Ramos (cell line): ENCODE results near the gene HNRNPR.
"Not testable (repeated sequence)": the region's sequence is repeated elsewhere in the genome, so short reads cannot be mapped to it uniquely, and the experiment has no call there.

ENCODE experiments used
- in situ Hi-C: fragments of 300-500 bp; cut with MboI; formaldehyde crosslinking; loops from one replicate; pipeline ENCODE4 v1.14.3; 2022; ENCODE audit warnings: low sequenced_read_pairs; ENCODE audit not compliant: unreplicated experiment

HNRNPR gene

DNA sequence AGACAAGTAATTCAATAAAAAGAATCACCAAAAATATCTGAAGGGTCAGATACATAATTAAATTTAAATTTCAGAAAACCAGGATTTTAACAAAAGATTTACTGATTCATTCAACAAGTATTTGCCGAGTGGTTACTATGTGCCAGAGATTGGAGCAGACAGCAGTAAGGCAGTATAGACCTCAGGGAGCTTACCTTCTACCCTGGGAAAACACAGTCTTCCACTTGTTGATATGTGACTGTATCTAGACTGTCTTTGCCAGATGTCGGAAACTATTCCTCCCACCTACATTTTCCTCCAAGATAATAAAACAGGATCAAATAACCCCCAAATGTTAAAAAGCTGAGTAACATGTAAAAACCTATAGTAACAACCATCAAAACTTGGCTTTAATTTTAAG is 6.2 kb downstream of the HNRNPR start:
- in situ Hi-C loops: no loop called here

DNA sequence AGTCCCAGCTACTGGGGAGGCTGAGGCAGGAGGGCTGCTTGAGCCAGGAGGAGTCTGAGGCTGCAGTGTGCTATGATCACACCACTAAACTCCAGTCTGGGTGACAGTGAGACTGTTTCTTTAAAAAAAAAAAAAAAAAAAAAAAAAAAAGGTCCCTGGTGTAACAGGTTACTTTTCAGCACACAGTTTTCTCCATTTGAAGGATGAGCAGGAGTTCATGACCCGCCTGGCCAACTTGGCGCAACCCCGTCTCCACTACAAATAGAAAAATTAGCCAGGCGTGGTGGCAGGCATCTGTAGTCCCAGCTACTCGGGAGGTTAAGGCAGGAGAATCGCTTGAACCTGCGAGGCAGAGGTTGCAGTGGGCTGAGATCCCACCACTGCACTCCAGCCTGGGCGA is 12.4 kb downstream of the HNRNPR start:
- in situ Hi-C loops: loop anchor here (5.0 kb wide), 1 partner anchor 34 kb away; no protein-coding TSS in a partner anchor

- in situ Hi-C loops: loop anchor here (5.0 kb wide), 1 partner anchor 34 kb away; no protein-coding TSS in a partner anchor
Observed at GRCh38 chr1:23330846-23331245, 13.2 kb downstream of the HNRNPR start.

DNA sequence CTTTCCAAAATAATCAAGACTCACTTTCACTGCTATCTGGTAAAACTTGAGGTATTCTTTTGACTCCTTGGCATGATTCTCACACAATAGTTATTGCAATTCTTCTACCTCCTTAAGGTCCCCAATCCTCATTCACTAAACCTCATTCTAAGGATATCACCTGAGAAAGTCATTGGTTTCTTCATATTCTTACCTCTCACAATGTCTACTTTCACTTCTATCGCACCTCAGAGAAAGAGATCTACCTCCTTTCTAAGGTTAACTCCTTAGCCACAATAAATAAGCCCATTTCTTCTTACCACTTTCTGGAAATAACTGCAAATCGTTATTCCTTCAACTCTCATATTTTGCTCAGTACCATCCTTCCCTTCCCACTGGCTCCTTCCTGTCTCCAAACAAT is 18.7 kb downstream of the HNRNPR start:
- in situ Hi-C loops: no loop called here

DNA sequence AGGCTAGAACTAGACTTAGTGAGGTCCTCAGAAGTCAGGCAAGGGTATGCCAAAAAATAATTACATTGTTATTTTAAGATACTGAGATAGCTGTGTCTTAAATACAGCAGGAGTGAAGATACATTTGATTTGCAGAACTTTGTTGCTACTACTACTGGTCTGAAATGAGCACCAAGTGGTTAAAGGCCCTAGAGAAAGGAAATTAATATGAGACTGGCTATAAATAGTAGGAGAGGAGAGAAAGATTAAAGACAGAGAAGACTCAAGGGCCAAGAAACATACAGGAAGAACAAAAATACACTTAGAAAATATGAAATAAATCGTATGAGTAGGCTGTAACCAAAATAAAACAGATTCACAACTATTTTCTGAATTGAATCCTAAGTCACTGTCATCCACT is 21.3 kb downstream of the HNRNPR start:
- in situ Hi-C loops: no loop called here

DNA sequence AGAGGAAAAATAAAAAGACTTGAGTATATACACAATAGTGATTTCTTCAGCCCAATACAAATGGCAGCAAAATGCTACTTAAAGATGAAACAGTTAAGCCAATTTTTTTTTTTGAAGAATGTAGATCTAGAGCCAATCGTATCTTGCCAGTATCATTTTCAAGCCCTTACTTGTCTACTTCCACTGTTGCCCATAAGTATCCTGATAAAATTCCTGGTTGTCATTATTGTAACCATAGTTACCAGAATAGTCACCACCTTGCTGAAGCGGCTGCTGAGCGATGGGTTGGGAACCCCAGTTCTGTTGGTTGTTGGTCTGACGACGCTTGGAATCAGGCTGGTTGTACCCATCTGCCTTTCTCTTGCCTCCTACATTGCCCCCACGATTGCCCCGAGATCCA is 33.8 kb downstream of the HNRNPR start:
- in situ Hi-C loops: not testable (repeated sequence)

DNA sequence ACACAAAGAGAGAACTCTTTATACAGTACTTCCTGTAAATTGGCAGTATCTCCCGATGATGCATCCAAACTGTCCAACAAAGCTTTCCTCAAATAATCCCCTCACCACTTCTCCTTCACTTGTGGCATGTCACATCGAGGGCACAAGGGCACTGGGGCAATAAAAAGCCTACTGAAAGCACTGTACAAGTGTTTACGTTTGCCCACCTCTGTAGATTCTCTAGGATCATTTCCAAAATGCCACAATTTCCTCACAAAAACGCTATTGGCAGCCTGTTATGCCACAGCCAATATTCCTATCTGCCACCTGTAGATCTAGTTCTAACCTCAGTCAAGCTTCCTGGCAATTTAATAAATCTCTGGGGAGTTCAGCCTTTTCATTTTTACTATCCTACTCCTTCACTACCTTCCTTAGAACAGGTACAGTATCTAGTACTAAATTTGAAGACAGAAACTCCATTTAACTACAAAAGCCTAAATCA is 39.9 kb downstream of the HNRNPR start:
- in situ Hi-C loops: no loop called here

- in situ Hi-C loops: no loop called here
Observed at GRCh38 chr1:23303524-23303923, 40.6 kb downstream of the HNRNPR start.

DNA sequence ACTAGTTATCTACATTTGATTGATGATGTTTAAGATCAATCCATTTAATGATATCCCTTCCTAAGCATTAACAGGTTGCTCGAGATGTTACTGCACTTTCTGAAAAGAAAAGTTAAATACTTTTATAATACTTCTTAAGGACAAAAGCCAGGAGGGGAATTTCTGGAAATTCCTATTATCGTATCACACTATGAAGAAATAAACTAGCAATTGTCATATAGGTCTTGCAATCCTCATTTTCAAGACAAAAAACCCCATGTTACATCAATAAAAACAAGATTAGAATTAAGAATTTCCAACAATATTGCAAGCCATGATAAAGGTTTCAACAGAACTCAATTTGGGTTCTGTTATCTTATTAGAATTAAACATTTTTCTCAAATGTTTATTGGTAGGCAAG is 47.2 kb downstream of the HNRNPR start:
- in situ Hi-C loops: loop anchor here (5.0 kb wide), 1 partner anchor 35 kb away; no protein-coding TSS in a partner anchor

DNA sequence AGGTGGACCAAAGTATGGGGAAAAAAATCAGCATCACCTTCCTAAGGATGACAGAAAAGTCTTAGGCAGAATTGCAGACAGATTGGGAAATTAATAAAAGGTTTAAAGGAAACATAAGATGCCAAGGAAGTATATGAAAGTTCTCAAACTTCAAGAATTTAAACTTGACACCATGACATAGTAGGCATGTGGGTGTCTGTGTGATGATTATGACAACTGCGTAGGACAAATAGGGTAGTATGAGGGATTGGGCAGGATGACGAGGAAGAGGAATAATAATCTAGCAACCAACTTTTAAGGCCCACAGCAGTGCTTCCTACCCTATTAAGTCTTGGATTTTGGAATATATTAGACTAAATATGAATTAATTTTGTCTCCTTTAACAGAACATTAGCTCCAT is 52.4 kb downstream of the HNRNPR start:
- in situ Hi-C loops: no loop called here

- in situ Hi-C loops: no loop called here
Observed at GRCh38 chr1:23290836-23291565, 53.1 kb downstream of the HNRNPR start.

GRCh38 chr1:23288671-23289070 is 55.4 kb downstream of the HNRNPR start:
- in situ Hi-C loops: no loop called here

- in situ Hi-C loops: no loop called here
Observed at GRCh38 chr1:23288201-23288600, 55.9 kb downstream of the HNRNPR start.

GRCh38 chr1:23286401-23286800 is 57.7 kb downstream of the HNRNPR start:
- in situ Hi-C loops: no loop called here

DNA sequence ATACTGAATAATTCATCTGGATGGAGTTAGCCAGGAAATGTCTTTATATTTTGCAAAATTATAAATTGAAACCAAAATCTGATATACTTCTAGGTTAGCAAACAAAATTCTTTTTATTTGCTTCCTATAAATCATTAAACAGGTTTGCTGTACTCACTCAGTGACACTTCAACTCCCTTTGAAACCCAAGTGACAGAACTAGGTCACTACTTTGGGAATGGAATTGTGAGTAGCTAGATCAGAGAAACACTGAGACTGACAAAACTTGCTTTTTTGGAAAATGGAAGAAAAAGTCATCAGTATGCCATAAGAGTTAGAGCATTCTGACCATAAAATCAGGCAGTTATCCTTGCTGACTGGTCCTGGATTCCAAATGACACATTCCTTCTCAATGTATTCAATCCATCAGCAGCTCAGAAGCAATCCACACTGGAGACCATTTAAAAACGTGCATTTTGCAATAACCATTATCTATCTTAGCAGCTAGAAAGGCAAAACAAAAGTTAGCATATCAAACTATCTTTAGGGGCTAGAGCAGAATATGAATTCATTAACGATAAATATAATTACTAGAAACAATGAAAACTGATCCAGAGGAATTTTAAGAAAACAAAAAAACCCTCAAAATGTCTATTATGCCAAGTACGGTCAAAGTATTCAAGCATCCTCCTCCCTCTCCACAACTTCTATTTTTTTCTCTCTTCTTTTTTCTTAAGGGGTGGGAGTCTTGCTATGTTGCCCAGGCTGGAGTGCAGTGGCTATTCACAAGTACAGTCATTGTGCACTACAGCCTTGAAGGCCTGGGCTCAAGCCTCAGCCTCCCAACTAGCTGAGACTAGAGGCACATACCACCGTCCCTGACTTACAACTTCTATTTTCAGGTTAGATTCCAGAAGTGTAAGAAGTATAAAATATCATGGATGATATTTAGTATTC is 60.1 kb downstream of the HNRNPR start:
- in situ Hi-C loops: no loop called here

DNA sequence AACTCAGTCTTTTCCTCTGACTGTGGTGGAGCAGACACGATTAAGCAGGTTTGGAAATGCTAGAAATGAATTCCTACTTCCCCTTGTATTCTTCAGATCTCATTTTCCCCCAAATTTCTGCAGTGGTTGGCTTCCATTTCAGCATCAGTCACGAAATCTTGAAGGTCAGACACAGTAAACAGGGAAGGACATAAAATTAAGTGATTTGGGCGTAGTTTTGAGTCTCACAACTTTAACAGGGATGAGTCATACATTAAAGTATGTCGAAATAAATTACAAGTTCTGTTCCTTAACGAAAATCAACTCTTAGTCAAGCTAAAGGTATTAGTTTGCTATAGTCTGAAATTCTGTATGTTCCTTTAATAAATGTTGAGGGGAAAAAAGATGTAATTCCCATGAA is 61.1 kb downstream of the HNRNPR start:
- in situ Hi-C loops: no loop called here

- in situ Hi-C loops: no loop called here
Observed at GRCh38 chr1:23278717-23279116, 65.4 kb downstream of the HNRNPR start.

DNA sequence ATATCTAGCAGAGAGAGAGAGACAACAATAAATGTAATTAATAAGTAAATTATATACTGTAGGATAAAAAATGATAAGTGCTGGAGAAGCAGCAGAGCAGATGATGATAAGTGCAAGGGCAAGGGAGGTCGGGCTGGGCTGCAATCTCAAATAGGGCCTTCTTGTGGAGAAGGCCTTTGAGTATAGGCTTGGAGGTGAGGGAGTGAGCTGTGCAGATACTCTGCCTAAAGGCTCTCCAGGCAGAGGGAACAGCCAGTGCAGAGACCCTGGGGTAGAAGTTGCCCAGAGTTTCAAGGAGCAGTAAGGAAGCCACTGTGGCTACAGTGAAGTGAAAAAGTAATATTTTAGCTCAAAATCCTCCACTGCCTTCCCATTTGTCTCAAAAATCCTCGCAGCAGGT is 67.6 kb downstream of the HNRNPR start:
- in situ Hi-C loops: no loop called here

GRCh38 chr1:23274134-23274505 is 70.0 kb downstream of the HNRNPR start:
- in situ Hi-C loops: no loop called here

GRCh38 chr1:23273450-23274133 is 70.5 kb downstream of the HNRNPR start:
- in situ Hi-C loops: no loop called here
